Endodermal cell (in vitro differentiated cells): ENCODE measurements around the gene GGA1. TPM values are rescaled to one million over a fixed set of nuclear protein-coding genes. Genes with fewer than 3 reads are reported as not detected.

Experiments
- DNase-seq: peaks from one replicate; pipeline ENCODE4 v3.0.0-alpha.2; 2017
- H3K27ac ChIP-seq: 2 replicates; pipeline ENCODE4 v1.5.1; 2013; ENCODE audit warnings: mild to moderate bottlenecking, low read depth, low read length, moderate library complexity
- H3K27me3 ChIP-seq: 2 replicates; pipeline ENCODE4 v1.6.1; 2013; ENCODE audit warnings: mild to moderate bottlenecking, low read length, moderate library complexity; ENCODE audit not compliant: insufficient read depth, control insufficient read depth, poor library complexity, severe bottlenecking
- H3K36me3 ChIP-seq: 2 replicates; pipeline ENCODE4 v1.7.0; 2013; ENCODE audit warnings: mild to moderate bottlenecking, low read length, moderate library complexity; ENCODE audit not compliant: control insufficient read depth, insufficient read depth
- H3K4me1 ChIP-seq: one replicate; pipeline ENCODE4 v1.7.0; 2013; ENCODE audit warnings: low read length; ENCODE audit not compliant: control insufficient read depth, insufficient read depth
- H3K4me3 ChIP-seq: 2 replicates; pipeline ENCODE4 v1.5.1; 2013; ENCODE audit warnings: mild to moderate bottlenecking, low read length, moderate library complexity
- H3K9ac ChIP-seq: 2 replicates; pipeline ENCODE4 v1.6.1; 2013; ENCODE audit warnings: mild to moderate bottlenecking, low read length, moderate library complexity; ENCODE audit not compliant: poor library complexity, severe bottlenecking; ENCODE audit errors: extremely low read depth
- H3K9me3 ChIP-seq: 2 replicates; pipeline ENCODE4 v1.6.1; 2013; ENCODE audit warnings: mild to moderate bottlenecking, low read length, moderate library complexity; ENCODE audit not compliant: control insufficient read depth
- H3K27ac Mint-ChIP-seq: 2 replicates; pipeline ENCODE4 v1.8.0; 2020; ENCODE audit warnings: mixed read lengths
- H3K27me3 Mint-ChIP-seq: 2 replicates; pipeline ENCODE4 v1.8.0; 2021; ENCODE audit warnings: mild to moderate bottlenecking, mixed read lengths; ENCODE audit not compliant: insufficient read depth
- H3K36me3 Mint-ChIP-seq: 2 replicates; pipeline ENCODE4 v1.8.0; 2020; ENCODE audit warnings: low read depth, mixed read lengths
- H3K4me1 Mint-ChIP-seq: 2 replicates; pipeline ENCODE4 v1.8.0; 2020; ENCODE audit warnings: mixed read lengths
- H3K4me3 Mint-ChIP-seq: 2 replicates; pipeline ENCODE4 v1.8.0; 2020; ENCODE audit warnings: mild to moderate bottlenecking, moderate library complexity, mixed read lengths
- H3K9me3 Mint-ChIP-seq: 2 replicates; pipeline ENCODE4 v1.8.0; 2020; ENCODE audit warnings: mild to moderate bottlenecking, mixed read lengths
- WGBS, 2 experiments: methylation state at CpG; one replicate each; pipeline versions ENCODE4 v1.1.5 to v1.1.7; 2013; ENCODE audit warnings: missing lambda C conversion rate in 2 of 2, mixed read lengths in 1 of 2; ENCODE audit not compliant: insufficient coverage in 1 of 2, insufficient read length in 1 of 2; 5-methylcytosine and 5-hydroxymethylcytosine counted together
- total RNA-seq, 2 donors: library from RNA; stranded (reverse); fragmentation: NEBNext Ultra II Directional in 1 of 2; extraction: Animal tissue kit (Norgen Biotek cat#: 25700) in 1 of 2; gene quantifications; 2 replicates in 1 of 2; 3 replicates in 1 of 2; pipeline ENCODE4 v1.2.1, GENCODE V29; 2021
- TF ChIP-seq, protein P1 (sequence below): fragments of 200-600 bp; sonication (generic); conservative IDR thresholded peaks from 2 replicates; pipeline ENCODE4 v1.5.0; 2021; ENCODE audit warnings: antibody characterized with exemption, mild to moderate bottlenecking

Gene GGA1
- total RNA-seq, 2 donors from 2014 or later, result 87.5 TPM

DNA sequence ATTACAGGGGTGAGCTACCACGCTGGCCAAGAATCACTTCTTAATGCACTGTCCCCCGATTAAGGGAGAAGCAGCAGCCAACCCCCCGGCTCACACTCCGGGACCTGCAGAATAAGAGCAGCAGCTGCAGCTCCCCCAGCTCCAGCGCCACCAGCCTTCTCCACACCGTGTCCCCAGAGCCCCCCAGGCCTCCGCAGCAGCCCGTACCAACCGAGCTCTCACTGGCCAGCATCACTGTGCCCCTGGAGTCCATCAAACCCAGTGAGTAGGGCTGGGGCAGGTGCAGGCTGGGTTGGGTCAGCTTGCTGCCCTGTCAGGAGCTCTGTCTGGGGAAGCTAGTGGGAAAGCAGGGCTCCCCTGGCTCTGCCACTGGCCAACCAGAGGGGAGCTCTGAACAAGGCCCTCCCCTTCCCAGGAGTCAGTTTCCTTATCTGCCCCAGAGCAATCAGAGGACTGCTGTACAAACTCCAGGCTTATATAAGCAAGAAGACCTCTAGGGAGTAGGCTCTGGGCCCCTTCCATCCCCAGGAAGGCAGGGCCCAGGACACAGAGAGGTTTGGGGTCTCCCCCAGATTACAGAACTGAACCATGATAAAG lies 22.3 kb downstream of the GGA1 start:
- WGBS, 2 experiments, result 97% methylated on average over 5 to 9 of the region's 9 CpGs
- H3K27ac Mint-ChIP-seq, result no peak overlapping the region
- TF ChIP-seq, protein P1, sequence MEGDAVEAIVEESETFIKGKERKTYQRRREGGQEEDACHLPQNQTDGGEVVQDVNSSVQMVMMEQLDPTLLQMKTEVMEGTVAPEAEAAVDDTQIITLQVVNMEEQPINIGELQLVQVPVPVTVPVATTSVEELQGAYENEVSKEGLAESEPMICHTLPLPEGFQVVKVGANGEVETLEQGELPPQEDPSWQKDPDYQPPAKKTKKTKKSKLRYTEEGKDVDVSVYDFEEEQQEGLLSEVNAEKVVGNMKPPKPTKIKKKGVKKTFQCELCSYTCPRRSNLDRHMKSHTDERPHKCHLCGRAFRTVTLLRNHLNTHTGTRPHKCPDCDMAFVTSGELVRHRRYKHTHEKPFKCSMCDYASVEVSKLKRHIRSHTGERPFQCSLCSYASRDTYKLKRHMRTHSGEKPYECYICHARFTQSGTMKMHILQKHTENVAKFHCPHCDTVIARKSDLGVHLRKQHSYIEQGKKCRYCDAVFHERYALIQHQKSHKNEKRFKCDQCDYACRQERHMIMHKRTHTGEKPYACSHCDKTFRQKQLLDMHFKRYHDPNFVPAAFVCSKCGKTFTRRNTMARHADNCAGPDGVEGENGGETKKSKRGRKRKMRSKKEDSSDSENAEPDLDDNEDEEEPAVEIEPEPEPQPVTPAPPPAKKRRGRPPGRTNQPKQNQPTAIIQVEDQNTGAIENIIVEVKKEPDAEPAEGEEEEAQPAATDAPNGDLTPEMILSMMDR, result no peak
- H3K27me3 ChIP-seq, result no peaks in the 10 kb centered on the region
- H3K36me3 ChIP-seq, result peaks cover 17% of the 10 kb centered on the region
- no peak for DNase-seq
- H3K4me1 ChIP-seq, result peaks cover 7% of the 10 kb centered on the region
- H3K36me3 Mint-ChIP-seq, result no peaks in the 10 kb centered on the region
- H3K4me3 Mint-ChIP-seq, result no peak overlapping the region
- H3K9me3 Mint-ChIP-seq, result no peaks in the 10 kb centered on the region
- peaks cover 15% of the 10 kb centered on the region for H3K4me1 Mint-ChIP-seq
- H3K4me3 ChIP-seq, result no peak overlapping the region
- no peak overlapping the region for H3K9ac ChIP-seq
- H3K9me3 ChIP-seq, result no peaks in the 10 kb centered on the region
- H3K27me3 Mint-ChIP-seq, result no peaks in the 10 kb centered on the region
- H3K27ac ChIP-seq, result no peak overlapping the region

DNA sequence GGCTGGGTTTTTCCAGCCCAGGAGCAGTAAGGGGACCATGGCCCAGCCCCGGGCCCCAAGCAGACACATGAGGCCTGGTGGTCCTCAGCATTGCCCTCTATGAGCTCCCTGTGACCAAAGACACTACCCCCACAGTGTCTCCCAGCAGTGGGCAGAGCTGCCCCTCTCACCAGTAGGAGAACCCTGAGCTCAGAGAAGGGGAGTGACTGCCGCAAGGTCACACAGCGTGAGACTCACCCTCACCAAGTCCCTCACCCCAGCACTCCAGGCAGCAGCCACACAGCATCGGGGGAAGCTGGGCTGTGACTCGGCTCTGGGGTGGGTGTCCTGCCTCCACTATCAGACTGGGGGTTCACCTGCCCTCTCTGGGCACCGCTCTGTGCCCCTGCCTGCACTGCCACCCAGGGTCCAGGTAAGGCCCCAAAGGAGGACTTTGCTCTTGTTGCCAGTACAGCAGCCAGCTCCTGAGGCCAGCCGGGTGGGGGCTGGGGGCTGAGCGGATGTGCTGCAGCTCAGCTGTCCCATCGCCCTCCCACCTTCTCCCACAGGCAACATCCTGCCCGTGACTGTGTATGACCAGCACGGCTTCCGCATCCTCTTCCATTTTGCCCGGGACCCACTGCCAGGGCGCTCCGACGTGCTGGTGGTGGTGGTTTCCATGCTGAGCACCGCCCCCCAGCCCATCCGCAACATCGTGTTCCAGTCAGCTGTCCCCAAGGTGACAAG lies 23.0 kb downstream of the GGA1 start:
- Mint-ChIP-seq H3K4me3 (no peak overlapping the region), H3K9me3 (no peaks in the 10 kb centered on the region), H3K27me3 (no peaks in the 10 kb centered on the region), H3K27ac (peak overlapping the region; percentile 52), H3K36me3 (no peaks in the 10 kb centered on the region), H3K4me1 (peaks cover 17% of the 10 kb centered on the region)
- TF ChIP-seq, protein P1, result no peak
- H3K4me3 ChIP-seq, result no peak overlapping the region
- peaks cover 7% of the 10 kb centered on the region for H3K4me1 ChIP-seq
- 92 to 96% methylated on average over 5 to 19 of the region's 19 CpGs for WGBS, 2 experiments
- peaks cover 17% of the 10 kb centered on the region for H3K36me3 ChIP-seq
- no peak overlapping the region for H3K27ac ChIP-seq
- no peaks in the 10 kb centered on the region for H3K27me3 ChIP-seq
- no peak overlapping the region for H3K9ac ChIP-seq
- DNase-seq, result no peak
- H3K9me3 ChIP-seq, result no peaks in the 10 kb centered on the region

DNA sequence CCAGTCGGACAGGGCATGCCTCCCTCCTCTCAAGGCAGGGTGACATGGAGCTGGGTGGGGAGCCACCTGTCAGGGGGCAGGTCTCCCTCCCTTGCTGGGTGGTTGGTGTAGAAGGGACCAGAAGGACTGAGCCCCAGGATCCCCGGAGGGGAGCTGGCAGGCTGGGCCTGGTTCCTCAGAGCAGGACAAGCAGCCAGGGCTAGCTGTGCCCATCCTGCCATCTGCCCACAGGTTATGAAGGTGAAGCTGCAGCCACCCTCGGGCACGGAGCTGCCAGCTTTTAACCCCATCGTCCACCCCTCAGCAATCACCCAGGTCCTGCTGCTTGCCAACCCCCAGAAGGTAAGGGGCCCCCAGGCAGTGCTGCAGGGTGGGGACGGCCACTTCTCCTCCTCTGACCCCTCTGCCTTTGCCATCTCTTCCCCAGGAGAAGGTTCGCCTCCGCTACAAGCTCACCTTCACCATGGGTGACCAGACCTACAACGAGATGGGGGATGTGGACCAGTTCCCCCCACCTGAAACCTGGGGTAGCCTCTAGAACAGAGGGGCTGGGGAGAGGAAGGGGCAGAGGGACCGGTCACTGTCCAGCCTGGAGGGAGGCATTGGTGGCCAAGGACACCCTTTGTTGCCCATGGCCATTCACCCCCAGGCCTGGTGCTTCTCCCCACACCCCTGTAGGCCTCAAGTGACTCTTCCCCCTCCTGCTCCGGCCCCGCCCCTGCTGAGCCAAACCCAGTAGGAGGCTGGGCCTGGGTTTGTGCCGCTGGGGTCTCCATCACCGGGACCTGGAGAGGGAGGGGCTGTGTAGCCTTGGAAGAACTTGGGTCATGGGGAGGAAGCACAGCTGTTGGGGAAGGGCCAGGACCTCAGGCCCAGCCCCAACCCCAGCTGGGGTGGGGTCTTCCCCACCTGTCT lies 23.8 kb downstream of the GGA1 start:
- 90 to 96% methylated on average over 5 to 14 of the region's 14 CpGs for WGBS, 2 experiments
- Histone ChIP-seq H3K9ac (no peak overlapping the region), H3K36me3 (peaks cover 17% of the 10 kb centered on the region), H3K27me3 (no peaks in the 10 kb centered on the region), H3K9me3 (no peaks in the 10 kb centered on the region), H3K4me3 (no peak overlapping the region), H3K4me1 (peaks cover 7% of the 10 kb centered on the region), H3K27ac (no peak overlapping the region)
- DNase-seq, result no peak
- peak overlapping the region; percentile 52 for H3K27ac Mint-ChIP-seq
- no peaks in the 10 kb centered on the region for H3K27me3 Mint-ChIP-seq
- H3K9me3 Mint-ChIP-seq, result no peaks in the 10 kb centered on the region
- H3K36me3 Mint-ChIP-seq, result no peaks in the 10 kb centered on the region
- no peak overlapping the region for H3K4me3 Mint-ChIP-seq
- H3K4me1 Mint-ChIP-seq, result peaks cover 18% of the 10 kb centered on the region
- TF ChIP-seq, protein P1, result no peak
